ENCODE data around the gene PCSK9.

Gene PCSK9

DNA sequence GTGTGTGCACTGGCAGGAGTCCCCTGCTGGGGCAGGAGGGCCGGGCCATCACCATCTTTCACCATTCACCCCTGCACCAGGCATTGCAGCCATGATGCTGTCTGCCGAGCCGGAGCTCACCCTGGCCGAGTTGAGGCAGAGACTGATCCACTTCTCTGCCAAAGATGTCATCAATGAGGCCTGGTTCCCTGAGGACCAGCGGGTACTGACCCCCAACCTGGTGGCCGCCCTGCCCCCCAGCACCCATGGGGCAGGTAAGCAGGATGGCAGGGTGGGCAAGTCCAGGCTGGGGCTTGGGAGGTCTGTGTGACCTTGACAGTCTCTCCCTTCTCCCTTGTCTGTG is 18.6 kb downstream of the PCSK9 start:
- Histone ChIP-seq H3K9me3 (ENCODE audit: insufficient read depth, low read length) (no peaks in the 10 kb centered on the region), H3K27ac (ENCODE audit: low read length) (no peak overlapping the region), H3K9ac (ENCODE audit: low read length) (no peak overlapping the region), H3K4me2 (ENCODE audit: low read length) (no peak overlapping the region), H3K4me3 (ENCODE audit: low read length) (no peak overlapping the region), H3K36me3 (replicated peaks; ENCODE audit: low read depth, low read length) (no peaks in the 10 kb centered on the region), H3K4me1 (ENCODE audit: low read length) (no peaks in the 10 kb centered on the region), H3K27me3 (ENCODE audit: low read depth, low read length) (no peaks in the 10 kb centered on the region), H3K79me2 (ENCODE audit: low read length) (no peaks in the 10 kb centered on the region), H4K20me1 (ENCODE audit: insufficient read depth, low read length) (no peaks in the 10 kb centered on the region), H2AFZ (ENCODE audit: low read depth, low read length) (no peak overlapping the region)
- TF ChIP-seq EZH2phosphoT487 (IDR thresholded peaks at IDR 0.05; ENCODE audit: low read depth) = no peak
- no peak for TF ChIP-seq CTCF (IDR thresholded peaks at IDR 0.05; ENCODE audit: low read depth, low read length)

DNA sequence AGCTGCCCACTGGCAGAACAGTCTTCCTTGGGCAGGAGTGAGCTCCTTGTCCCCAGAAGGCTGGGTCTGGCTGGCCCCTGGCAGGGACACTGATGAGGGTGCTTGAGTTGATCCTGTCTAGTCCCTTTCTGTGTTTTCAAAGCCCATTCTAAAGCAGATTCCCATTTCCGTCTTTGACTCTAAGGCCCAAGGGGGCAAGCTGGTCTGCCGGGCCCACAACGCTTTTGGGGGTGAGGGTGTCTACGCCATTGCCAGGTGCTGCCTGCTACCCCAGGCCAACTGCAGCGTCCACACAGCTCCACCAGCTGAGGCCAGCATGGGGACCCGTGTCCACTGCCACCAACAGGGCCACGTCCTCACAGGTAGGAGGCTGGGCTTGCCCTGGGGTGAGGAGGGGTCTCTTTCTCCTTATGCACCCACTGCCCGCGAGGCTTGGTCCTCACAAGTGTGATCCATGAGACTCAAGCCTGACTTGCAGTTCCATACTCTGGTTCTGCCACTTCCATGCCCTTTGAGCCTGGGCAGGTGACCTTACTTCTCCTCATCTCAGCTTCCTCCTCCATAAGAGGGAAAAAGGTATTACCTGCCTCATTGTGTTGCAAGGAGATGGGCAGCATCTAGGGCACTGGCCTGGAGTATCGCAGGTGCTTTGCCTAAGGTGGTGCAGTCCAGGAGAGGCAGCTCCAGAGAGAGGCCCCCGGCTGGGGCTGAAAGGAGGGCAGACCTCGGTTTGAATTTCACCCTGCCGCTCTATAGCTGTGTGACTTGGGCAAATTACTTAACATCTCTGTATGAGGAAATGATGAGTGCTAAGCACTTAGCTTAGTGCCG is 20.2 kb downstream of the PCSK9 start:
- TF ChIP-seq CTCF (IDR thresholded peaks at IDR 0.05; ENCODE audit: low read depth, low read length) = no peak
- no peak for TF ChIP-seq EZH2phosphoT487 (IDR thresholded peaks at IDR 0.05; ENCODE audit: low read depth)
- Histone ChIP-seq H3K4me2 (ENCODE audit: low read length) (no peak overlapping the region), H3K27ac (ENCODE audit: low read length) (no peak overlapping the region), H4K20me1 (ENCODE audit: insufficient read depth, low read length) (no peaks in the 10 kb centered on the region), H3K79me2 (ENCODE audit: low read length) (no peaks in the 10 kb centered on the region), H3K4me3 (ENCODE audit: low read length) (no peak overlapping the region), H3K9ac (ENCODE audit: low read length) (no peak overlapping the region), H3K36me3 (replicated peaks; ENCODE audit: low read depth, low read length) (no peaks in the 10 kb centered on the region), H3K9me3 (ENCODE audit: insufficient read depth, low read length) (no peaks in the 10 kb centered on the region), H3K27me3 (ENCODE audit: low read depth, low read length) (no peaks in the 10 kb centered on the region), H3K4me1 (ENCODE audit: low read length) (no peaks in the 10 kb centered on the region), H2AFZ (ENCODE audit: low read depth, low read length) (no peak overlapping the region)

- H3K36me3 ChIP-seq (replicated peaks; ENCODE audit: low read depth, low read length) = no peaks in the 10 kb centered on the region
- TF ChIP-seq EZH2phosphoT487 (IDR thresholded peaks at IDR 0.05; ENCODE audit: low read depth) (no peak), CTCF (IDR thresholded peaks at IDR 0.05; ENCODE audit: low read depth, low read length) (no peak)
- H3K4me2 ChIP-seq (ENCODE audit: low read length) = no peak overlapping the region
These were observed 21.0 kb downstream of the PCSK9 start for GRCh38 chr1:55060133-55060999.

DNA sequence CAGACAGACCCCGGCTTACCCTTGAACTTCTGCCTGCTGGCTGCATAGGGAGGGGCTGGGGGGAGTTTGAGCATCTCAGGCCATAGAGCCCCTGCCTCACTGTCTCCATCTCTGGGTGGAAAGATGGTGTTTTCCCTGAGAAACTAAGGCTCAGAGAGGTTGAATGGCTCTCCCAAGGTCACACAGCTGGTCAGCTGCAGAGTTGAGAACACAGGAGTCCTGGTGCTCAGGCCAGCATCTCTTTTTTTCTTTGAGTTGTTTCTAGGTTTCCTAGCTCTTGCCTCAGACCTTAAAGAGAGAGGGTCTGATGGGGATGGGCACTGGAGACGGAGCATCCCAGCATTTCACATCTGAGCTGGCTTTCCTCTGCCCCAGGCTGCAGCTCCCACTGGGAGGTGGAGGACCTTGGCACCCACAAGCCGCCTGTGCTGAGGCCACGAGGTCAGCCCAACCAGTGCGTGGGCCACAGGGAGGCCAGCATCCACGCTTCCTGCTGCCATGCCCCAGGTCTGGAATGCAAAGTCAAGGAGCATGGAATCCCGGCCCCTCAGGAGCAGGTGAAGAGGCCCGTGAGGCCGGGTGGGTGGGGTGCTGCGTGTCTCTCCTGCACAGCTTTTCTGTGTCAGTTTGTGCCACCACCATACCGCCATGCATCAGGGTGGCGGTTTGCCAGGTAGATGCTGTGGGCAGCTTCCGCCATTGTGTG is 21.8 kb downstream of the PCSK9 start:
- Histone ChIP-seq H3K4me2 (ENCODE audit: low read length) (no peak overlapping the region), H2AFZ (ENCODE audit: low read depth, low read length) (no peak overlapping the region), H3K9me3 (ENCODE audit: insufficient read depth, low read length) (no peaks in the 10 kb centered on the region), H3K79me2 (ENCODE audit: low read length) (no peaks in the 10 kb centered on the region), H3K9ac (ENCODE audit: low read length) (no peak overlapping the region), H4K20me1 (ENCODE audit: insufficient read depth, low read length) (no peaks in the 10 kb centered on the region), H3K4me1 (ENCODE audit: low read length) (no peaks in the 10 kb centered on the region), H3K27me3 (ENCODE audit: low read depth, low read length) (no peaks in the 10 kb centered on the region), H3K4me3 (ENCODE audit: low read length) (no peak overlapping the region), H3K36me3 (replicated peaks; ENCODE audit: low read depth, low read length) (peaks cover 3% of the 10 kb centered on the region), H3K27ac (ENCODE audit: low read length) (no peak overlapping the region)
- TF ChIP-seq EZH2phosphoT487 (IDR thresholded peaks at IDR 0.05; ENCODE audit: low read depth) (no peak), CTCF (IDR thresholded peaks at IDR 0.05; ENCODE audit: low read depth, low read length) (no peak)

More at GRCh38 chr1:55060133-55060999, 21.0 kb downstream of the PCSK9 start:
- H3K4me3 ChIP-seq (ENCODE audit: low read length) = no peak overlapping the region
- no peaks in the 10 kb centered on the region for H3K27me3 ChIP-seq (ENCODE audit: low read depth, low read length)
- H3K4me1 ChIP-seq (ENCODE audit: low read length) = no peaks in the 10 kb centered on the region
- no peaks in the 10 kb centered on the region for H3K79me2 ChIP-seq (ENCODE audit: low read length)
- H3K9me3 ChIP-seq (ENCODE audit: insufficient read depth, low read length) = no peaks in the 10 kb centered on the region
- H2AFZ ChIP-seq (ENCODE audit: low read depth, low read length) = no peak overlapping the region
- H3K9ac ChIP-seq (ENCODE audit: low read length) = no peak overlapping the region
- H3K27ac ChIP-seq (ENCODE audit: low read length) = no peak overlapping the region
- no peaks in the 10 kb centered on the region for H4K20me1 ChIP-seq (ENCODE audit: insufficient read depth, low read length)

Data from OCI-LY3 (cell line).